H9 (cell line): Measurements from ENCODE around the gene TOMM40L. TPM values are rescaled to one million over a fixed set of nuclear protein-coding genes. Genes with fewer than 3 reads are reported as not detected.

ENCODE experiments used
- DNase-seq: peaks from one replicate; pipeline ENCODE4 v3.0.0-alpha.2; 2017
- H2AFZ ChIP-seq: one replicate; pipeline ENCODE4 v1.6.1; 2013; ENCODE audit warnings: mild to moderate bottlenecking, low read length, control low read depth, moderate library complexity
- H2AK5ac ChIP-seq: 2 replicates; pipeline ENCODE4 v1.6.1; 2013; ENCODE audit warnings: low read length, control low read depth, mixed read lengths; ENCODE audit not compliant: insufficient read length
- H2BK120ac ChIP-seq: one replicate; pipeline ENCODE4 v1.6.1; 2013; ENCODE audit warnings: low read depth, mild to moderate bottlenecking, low read length, control low read depth, inconsistent platforms; ENCODE audit not compliant: poor library complexity, severe bottlenecking
- H2BK12ac ChIP-seq: 2 replicates; pipeline ENCODE4 v1.6.1; 2013; ENCODE audit warnings: low read length, control low read depth, mixed read lengths, low read depth; ENCODE audit not compliant: insufficient read length
- H2BK15ac ChIP-seq: 2 replicates; pipeline ENCODE4 v1.6.1; 2013; ENCODE audit warnings: low read depth, low read length, control low read depth
- H2BK20ac ChIP-seq: one replicate; pipeline ENCODE4 v1.6.1; 2013; ENCODE audit warnings: low read depth, mild to moderate bottlenecking, low read length, control low read depth, inconsistent platforms; ENCODE audit not compliant: poor library complexity, severe bottlenecking
- H2BK5ac ChIP-seq: 2 replicates; pipeline ENCODE4 v1.6.1; 2013; ENCODE audit warnings: low read length, control low read depth, mixed read lengths; ENCODE audit not compliant: insufficient read length
- H3K14ac ChIP-seq: 2 replicates; pipeline ENCODE4 v1.6.1; 2013; ENCODE audit warnings: low read length, control low read depth; ENCODE audit not compliant: insufficient read depth
- H3K18ac ChIP-seq: 2 replicates; pipeline ENCODE4 v1.6.1; 2013; ENCODE audit warnings: low read depth, mild to moderate bottlenecking, mixed read lengths, low read length, control low read depth; ENCODE audit not compliant: insufficient read length
- H3K23ac ChIP-seq: 2 replicates; pipeline ENCODE4 v1.6.1; 2013; ENCODE audit warnings: low read length, control low read depth, mixed read lengths, low read depth; ENCODE audit not compliant: insufficient read length
- H3K23me2 ChIP-seq: 2 replicates; pipeline ENCODE4 v1.6.1; 2013; ENCODE audit warnings: low read depth, mild to moderate bottlenecking, mixed read lengths, low read length, control low read depth; ENCODE audit not compliant: insufficient read length, poor library complexity, severe bottlenecking
- H3K27ac ChIP-seq: 2 replicates; pipeline ENCODE4 v1.5.1; 2013; ENCODE audit warnings: low read length, control low read depth, mixed read lengths, low read depth; ENCODE audit not compliant: insufficient read length
- H3K27me3 ChIP-seq: 2 replicates; pipeline ENCODE4 v1.6.1; 2013; ENCODE audit warnings: low read length, control low read depth, inconsistent platforms; ENCODE audit not compliant: insufficient read depth
- H3K4ac ChIP-seq: 2 replicates; pipeline ENCODE4 v1.6.1; 2013; ENCODE audit warnings: low read depth, mild to moderate bottlenecking, control low read depth, inconsistent platforms, low read length, moderate library complexity
- H3K4me1 ChIP-seq: 2 replicates; pipeline ENCODE4 v1.6.1; 2013; ENCODE audit warnings: low read length, control low read depth, inconsistent platforms; ENCODE audit not compliant: insufficient read depth
- H3K4me2 ChIP-seq: 2 replicates; pipeline ENCODE4 v1.6.1; 2013; ENCODE audit warnings: low read length, control low read depth, mixed read lengths; ENCODE audit not compliant: insufficient read length, insufficient read depth
- H3K56ac ChIP-seq: 2 replicates; pipeline ENCODE4 v1.6.1; 2013; ENCODE audit warnings: low read depth, mild to moderate bottlenecking, mixed read lengths, low read length, control low read depth; ENCODE audit not compliant: insufficient read length
- H3K79me1 ChIP-seq: 2 replicates; pipeline ENCODE4 v1.6.1; 2013; ENCODE audit warnings: low read depth, mild to moderate bottlenecking, moderate library complexity, low read length, control low read depth, inconsistent platforms; ENCODE audit not compliant: insufficient read depth, poor library complexity, severe bottlenecking
- H3K79me2 ChIP-seq: 2 replicates; pipeline ENCODE4 v1.6.1; 2013; ENCODE audit warnings: low read length, control low read depth, inconsistent platforms; ENCODE audit not compliant: insufficient read depth
- H3K9ac ChIP-seq: 2 replicates; pipeline ENCODE4 v1.6.1; 2013; ENCODE audit warnings: low read length, control low read depth, mixed read lengths; ENCODE audit not compliant: insufficient read length; ENCODE audit errors: extremely low read depth
- H3K9me3 ChIP-seq: one replicate; pipeline ENCODE4 v1.6.1; 2013; ENCODE audit warnings: low read depth, low read length, inconsistent platforms; ENCODE audit not compliant: control insufficient read depth
- H3T11ph ChIP-seq: one replicate; pipeline ENCODE4 v1.6.1; 2013; ENCODE audit warnings: mild to moderate bottlenecking, low read length, control low read depth, inconsistent platforms
- H4K20me1 ChIP-seq: one replicate; pipeline ENCODE4 v1.6.1; 2013; ENCODE audit not compliant: control insufficient read depth, insufficient read length, insufficient read depth
- H4K5ac ChIP-seq: 2 replicates; pipeline ENCODE4 v1.6.1; 2013; ENCODE audit warnings: low read depth, mild to moderate bottlenecking, mixed read lengths, low read length, control low read depth; ENCODE audit not compliant: insufficient read length
- H4K8ac ChIP-seq: replicated peaks from 2 replicates; pipeline ENCODE4 v1.6.1; 2013; ENCODE audit warnings: low read length, control low read depth, mixed read lengths, low read depth; ENCODE audit not compliant: insufficient read length
- H4K91ac ChIP-seq: 2 replicates; pipeline ENCODE4 v1.6.1; 2013; ENCODE audit warnings: low read depth, mild to moderate bottlenecking, moderate library complexity, mixed read lengths, low read length, control low read depth; ENCODE audit not compliant: insufficient read length
- H3K27ac Mint-ChIP-seq, 3 experiments: 2 replicates in 2 of 3; 3 replicates in 1 of 3; pipeline ENCODE4 v1.8.0; 2020 to 2021; ENCODE audit warnings: mixed read lengths in 3 of 3, mild to moderate bottlenecking in 1 of 3, moderate library complexity in 1 of 3
- H3K27me3 Mint-ChIP-seq: 2 replicates; pipeline ENCODE4 v1.8.0; 2021; ENCODE audit warnings: low read depth, mild to moderate bottlenecking, moderate library complexity, mixed read lengths
- H3K36me3 Mint-ChIP-seq, 3 experiments: 2 replicates in 2 of 3; 3 replicates in 1 of 3; pipeline ENCODE4 v1.8.0; 2020 to 2021; ENCODE audit warnings: low read depth in 3 of 3, mixed read lengths in 3 of 3; ENCODE audit not compliant: insufficient read depth in 1 of 3
- H3K4me1 Mint-ChIP-seq, 2 experiments: 2 replicates each; pipeline ENCODE4 v1.8.0; 2020; ENCODE audit warnings: mixed read lengths in 2 of 2
- H3K4me3 Mint-ChIP-seq, 2 experiments: 2 replicates in 1 of 2; 3 replicates in 1 of 2; pipeline ENCODE4 v1.8.0; 2020 to 2021; ENCODE audit warnings: mild to moderate bottlenecking in 2 of 2, mixed read lengths in 2 of 2, moderate library complexity in 1 of 2
- H3K9me3 Mint-ChIP-seq, 2 experiments: 2 replicates in 1 of 2; 3 replicates in 1 of 2; pipeline ENCODE4 v1.8.0; 2020; ENCODE audit warnings: mild to moderate bottlenecking in 2 of 2, mixed read lengths in 2 of 2, moderate library complexity in 1 of 2
- WGBS: extraction: QIAGEN DNeasy Blood & Tissue Kit; methylation state at CpG from one replicate; pipeline ENCODE4 v1.1.7; 2013; ENCODE audit warnings: missing lambda C conversion rate, low lambda C conversion rate, mixed read lengths; ENCODE audit not compliant: insufficient read length; ENCODE audit errors: extremely low coverage; 5-methylcytosine and 5-hydroxymethylcytosine counted together
- total RNA-seq: library from RNA; stranded (reverse); gene quantifications from 2 replicates; pipeline ENCODE4 v1.2.1, GENCODE V29; 2021
- TF ChIP-seq, protein P1 (sequence below): fragments of 200-600 bp; sonication (generic); conservative IDR thresholded peaks from 3 replicates; pipeline ENCODE4 v1.8.0; 2021; ENCODE audit warnings: antibody characterized with exemption, mild to moderate bottlenecking

The TOMM40L gene
- total RNA-seq, 1 experiment from 2014 or later, result 13.5 TPM

- Histone ChIP-seq H3K14ac (no peak overlapping the region), H3K79me1 (no peaks in the 10 kb centered on the region), H3K18ac (no peak overlapping the region), H3K56ac (no peak overlapping the region), H3K79me2 (no peaks in the 10 kb centered on the region), H2AK5ac (no peak overlapping the region), H4K91ac (no peak overlapping the region), H3K9me3 (no peaks in the 10 kb centered on the region), H3K27ac (no peak overlapping the region), H3K9ac (no peak overlapping the region), H3K4ac (no peak overlapping the region), H3K23ac (no peak overlapping the region), H2BK5ac (no peak overlapping the region), H2BK20ac (no peak overlapping the region), H2BK120ac (no peak overlapping the region), H4K5ac (no peak overlapping the region), H3K27me3 (no peaks in the 10 kb centered on the region; the same call in 1 of the 2 replicates), H3K4me1 (peaks cover 5% of the 10 kb centered on the region; the same call in 1 of the 2 replicates), H2AFZ (no peak overlapping the region), H4K8ac (no peak overlapping the region), H3T11ph (no peak overlapping the region), H2BK12ac (no peak overlapping the region), H3K4me2 (no peak overlapping the region), H4K20me1 (no peaks in the 10 kb centered on the region), H2BK15ac (no peak overlapping the region), H3K23me2 (no peaks in the 10 kb centered on the region)
- no peaks in the 10 kb centered on the region for H3K36me3 Mint-ChIP-seq
- H3K4me1 Mint-ChIP-seq, result peaks cover 22 to 30% of the 10 kb centered on the region in 2 experiments
- H3K27ac Mint-ChIP-seq, result no peak overlapping the region
- no peak overlapping the region; a peak in 1 of 5 replicates for H3K4me3 Mint-ChIP-seq
- no peak for DNase-seq
- TF ChIP-seq, protein P1, sequence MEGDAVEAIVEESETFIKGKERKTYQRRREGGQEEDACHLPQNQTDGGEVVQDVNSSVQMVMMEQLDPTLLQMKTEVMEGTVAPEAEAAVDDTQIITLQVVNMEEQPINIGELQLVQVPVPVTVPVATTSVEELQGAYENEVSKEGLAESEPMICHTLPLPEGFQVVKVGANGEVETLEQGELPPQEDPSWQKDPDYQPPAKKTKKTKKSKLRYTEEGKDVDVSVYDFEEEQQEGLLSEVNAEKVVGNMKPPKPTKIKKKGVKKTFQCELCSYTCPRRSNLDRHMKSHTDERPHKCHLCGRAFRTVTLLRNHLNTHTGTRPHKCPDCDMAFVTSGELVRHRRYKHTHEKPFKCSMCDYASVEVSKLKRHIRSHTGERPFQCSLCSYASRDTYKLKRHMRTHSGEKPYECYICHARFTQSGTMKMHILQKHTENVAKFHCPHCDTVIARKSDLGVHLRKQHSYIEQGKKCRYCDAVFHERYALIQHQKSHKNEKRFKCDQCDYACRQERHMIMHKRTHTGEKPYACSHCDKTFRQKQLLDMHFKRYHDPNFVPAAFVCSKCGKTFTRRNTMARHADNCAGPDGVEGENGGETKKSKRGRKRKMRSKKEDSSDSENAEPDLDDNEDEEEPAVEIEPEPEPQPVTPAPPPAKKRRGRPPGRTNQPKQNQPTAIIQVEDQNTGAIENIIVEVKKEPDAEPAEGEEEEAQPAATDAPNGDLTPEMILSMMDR, result no peak
- no CpG with 5 or more reads among the region's 5 CpGs for WGBS
- H3K27me3 Mint-ChIP-seq, result peaks cover 29% of the 10 kb centered on the region
- no peaks in the 10 kb centered on the region for H3K9me3 Mint-ChIP-seq
These were observed 39.4 kb downstream of the TOMM40L start for GRCh38 chr1:161265305-161265704.
